Fibroblast of lung (primary cell): ENCODE results near the gene ATP1A2.

ENCODE experiments used
- CTCF ChIP-seq, 2 donors: IDR thresholded peaks in 1 of 2; conservative IDR thresholded peaks in 1 of 2; 1 replicate in 1 of 2; 2 replicates in 1 of 2; pipeline ENCODE4 v1.5.1; 2011 to 2012; ENCODE audit warnings: low read length in 2 of 2, control low read depth in 1 of 2, inconsistent platforms in 1 of 2, low read depth in 1 of 2, mild to moderate bottlenecking in 1 of 2
- EZH2 ChIP-seq: IDR thresholded peaks from 2 replicates; pipeline ENCODE4 v1.5.1; 2012; ENCODE audit warnings: low read length, control low read depth, mild to moderate bottlenecking; ENCODE audit errors: missing control alignments

GRCh38 chr1:160084771-160085321 lies 30.7 kb upstream of the ATP1A2 start:
- TF ChIP-seq CTCF (conservative IDR thresholded peaks at IDR 0.05 in 1 of 2, IDR thresholded peaks at IDR 0.05 in 1 of 2; ENCODE audit: low read depth in 1 of 2, low read length in 2 of 2) (no peak), EZH2 (no peak)
